Esophagus squamous epithelium (tissue), 4 donors: Measurements from ENCODE around the gene LIMS2.

ENCODE experiments used
- CTCF ChIP-seq, 6 experiments: fragments of 450-650 bp in 4 of 6; fragments of 200-600 bp in 2 of 6; sonication (generic) in 2 of 6; IDR thresholded peaks; one replicate each; pipeline ENCODE4 v1.5.1; 2016 to 2019; ENCODE audit warnings: antibody characterized with exemption in 6 of 6, mild to moderate bottlenecking in 4 of 6, moderate library complexity in 4 of 6
- POLR2A ChIP-seq, 4 donors: fragments of 450-650 bp; IDR thresholded peaks; one replicate each; pipeline ENCODE4 v1.6.1; 2017; ENCODE audit warnings: antibody characterized with exemption in 4 of 4, mild to moderate bottlenecking in 4 of 4, moderate library complexity in 3 of 4

- TF ChIP-seq CTCF (IDR thresholded peaks at IDR 0.05) = no peak
- TF ChIP-seq POLR2A (IDR thresholded peaks at IDR 0.05) = no peak
Measured at GRCh38 chr2:127676906-127677305, 1.6 kb upstream of the LIMS2 start.
